ENCODE data around the gene ELL. TPM values are rescaled to one million over a fixed set of nuclear protein-coding genes. Genes with fewer than 3 reads are reported as not detected.

ELL gene
- polyA plus RNA-seq, 6 donors from 2014 or later, result 7.0 to 19.3 (median 14.6) TPM

- ATAC-seq (ENCODE audit: low read depth in 2 of 2) (no peak), DNase-seq (no peak)
- Mint-ChIP-seq H3K36me3 (peaks cover 0 to 13% of the 10 kb centered on the region in 2 donors), H3K4me1 (peaks cover 35 to 76% (median 49%) of the 10 kb centered on the region in 3 donors), H3K27ac (peak overlapping the region in 3 of 6 donors; percentile 44 to 90 (median 65)), H3K4me3 (peak overlapping the region in 6 of 8 donors; percentile 30 to 82 (median 76)), H3K9me3 (peaks cover 0 to 4% (median 0%) of the 10 kb centered on the region in 7 donors), H3K27me3 (no peaks in the 10 kb centered on the region)
These were observed 128.0 kb downstream of the ELL start for GRCh38 chr19:18393836-18394235.

GRCh38 chr19:18392926-18393325, 128.9 kb downstream of the ELL start:
- no peak for ATAC-seq (ENCODE audit: low read depth in 2 of 2)
- Mint-ChIP-seq H3K36me3 (peaks cover 0 to 13% of the 10 kb centered on the region in 2 donors), H3K27ac (no peak overlapping the region), H3K4me1 (peaks cover 32 to 77% (median 52%) of the 10 kb centered on the region in 3 donors), H3K27me3 (no peaks in the 10 kb centered on the region), H3K9me3 (peaks cover 0 to 4% (median 0%) of the 10 kb centered on the region in 7 donors), H3K4me3 (peak overlapping the region in 7 of 8 donors; percentile 53 to 84 (median 60))
- no peak for DNase-seq

Other genes starting within 250 kb of the ELL start
- 1 to 10 TPM in 3 of 6 donors, under 1 TPM in 2, not detected in 1; 0.69 to 1.9 (median 1.1) TPM for gene IQCN, start 247.6 kb downstream of the ELL start, polyA plus RNA-seq (ENCODE audit: low read depth in 6 of 6)
- 100 to 1,000 TPM in 4 of 6 donors, 10 to 100 TPM in 2; 46.5 to 325 (median 154) TPM for gene JUND, start 240.4 kb downstream of the ELL start, polyA plus RNA-seq (ENCODE audit: low read depth in 6 of 6)
- gene LSM4, start 199.0 kb downstream of the ELL start, polyA plus RNA-seq (ENCODE audit: low read depth in 6 of 6), result 100 to 1,000 TPM; 111 to 157 (median 123) TPM
- 10 to 100 TPM in 2 of 6 donors, 1 to 10 TPM in 4; 4.0 to 11.8 (median 8.0) TPM for gene PGPEP1, start 181.5 kb downstream of the ELL start, polyA plus RNA-seq (ENCODE audit: low read depth in 6 of 6)
- gene GDF15, start 135.9 kb downstream of the ELL start, polyA plus RNA-seq (ENCODE audit: low read depth in 6 of 6), result not detected
- 10 to 100 TPM in 4 of 6 donors, 1 to 10 TPM in 1, under 1 TPM in 1; 0.17 to 30.8 (median 17.9) TPM for gene LRRC25, start 124.4 kb downstream of the ELL start, polyA plus RNA-seq (ENCODE audit: low read depth in 6 of 6)
- gene SSBP4, start 102.7 kb downstream of the ELL start, polyA plus RNA-seq (ENCODE audit: low read depth in 6 of 6), result 10 to 100 TPM; 54.7 to 78.0 (median 61.8) TPM
- 10 to 100 TPM in 2 of 6 donors, 1 to 10 TPM in 4; 6.3 to 12.2 (median 8.6) TPM for gene ISYNA1, start 83.9 kb downstream of the ELL start, polyA plus RNA-seq (ENCODE audit: low read depth in 6 of 6)
- gene FKBP8, start 21.5 kb upstream of the ELL start, polyA plus RNA-seq (ENCODE audit: low read depth in 6 of 6), result 100 to 1,000 TPM in 1 of 6 donors, 10 to 100 TPM in 5; 69.8 to 100 (median 71.6) TPM
- 100 to 1,000 TPM in 1 of 6 donors, 10 to 100 TPM in 5; 75.3 to 108 (median 84.5) TPM for gene KXD1, start 35.8 kb upstream of the ELL start, polyA plus RNA-seq (ENCODE audit: low read depth in 6 of 6)
- gene UBA52, start 49.8 kb upstream of the ELL start, polyA plus RNA-seq (ENCODE audit: low read depth in 6 of 6), result 1,000 to 10,000 TPM; 1,188 to 1,782 (median 1,685) TPM
- gene REX1BD, start 66.7 kb upstream of the ELL start, polyA plus RNA-seq (ENCODE audit: low read depth in 6 of 6), result 100 to 1,000 TPM in 2 of 6 donors, 10 to 100 TPM in 4; 76.0 to 107 (median 91.9) TPM
- 1 to 10 TPM in 2 of 6 donors, under 1 TPM in 2, not detected in 2; 0.44 to 7.0 (median 0.97) TPM for gene CRLF1, start 84.7 kb upstream of the ELL start, polyA plus RNA-seq (ENCODE audit: low read depth in 6 of 6)
- gene TMEM59L, start 90.8 kb upstream of the ELL start, polyA plus RNA-seq (ENCODE audit: low read depth in 6 of 6), result not detected
- 1 to 10 TPM in 5 of 6 donors, not detected in 1; 2.0 to 3.7 (median 3.6) TPM for gene KLHL26, start 115.0 kb upstream of the ELL start, polyA plus RNA-seq (ENCODE audit: low read depth in 6 of 6)
- gene CRTC1, start 161.6 kb upstream of the ELL start, polyA plus RNA-seq (ENCODE audit: low read depth in 6 of 6), result 1 to 10 TPM in 5 of 6 donors, not detected in 1; 1.4 to 2.4 (median 1.4) TPM

Measured in naive B cell (primary cell).